OCI-LY7 (cell line): Measurements from ENCODE around the gene PPM1H. TPM values are rescaled to one million over a fixed set of nuclear protein-coding genes. Genes with fewer than 3 reads are reported as not detected.

Experiments
- BruUV-seq: library from RNA; stranded (reverse); fragments of 400-500 nt; replicated peaks from 2 replicates; lab custom pipeline; 2021; lab: Mats Ljungman, UMichigan
- CTCF ChIA-PET: fragments of 300-600 bp; sonication (Branson Sonifier 250); formaldehyde crosslinking; loops from one replicate; lab custom pipeline; 2022; ENCODE audit warnings: antibody characterized with exemption; ENCODE audit not compliant: unreplicated experiment; lab: Charles Lee
- POLR2A ChIA-PET: fragments of 300-600 bp; sonication (Branson Sonifier 250); formaldehyde crosslinking; loops from one replicate; lab custom pipeline; 2022; ENCODE audit warnings: antibody characterized with exemption; lab: Charles Lee
- DNase-seq: peaks from one replicate; pipeline ENCODE4 v3.0.0-alpha.2; 2015; ENCODE audit warnings: low spot score
- H2AFZ ChIP-seq: fragments of 200-600 bp; sonication (generic), shearing (Covaris generic); 2 replicates; pipeline ENCODE4 v1.6.1; 2014; ENCODE audit warnings: mild to moderate bottlenecking, antibody characterized with exemption, low read length, moderate library complexity
- H3K27ac ChIP-seq: fragments of 200-600 bp; sonication (generic); 2 replicates; pipeline ENCODE4 v1.5.1; 2014; ENCODE audit warnings: mixed run types, low read depth, mild to moderate bottlenecking, moderate library complexity, low read length, inconsistent platforms; ENCODE audit not compliant: poor library complexity, severe bottlenecking
- H3K36me3 ChIP-seq: fragments of 200-600 bp; sonication (generic); 2 replicates; pipeline ENCODE4 v1.6.1; 2014; ENCODE audit warnings: mild to moderate bottlenecking, antibody characterized with exemption, low read length, moderate library complexity, mixed read lengths; ENCODE audit not compliant: insufficient read depth
- H3K4me1 ChIP-seq: fragments of 200-600 bp; sonication (generic); 2 replicates; pipeline ENCODE4 v1.5.1; 2014; ENCODE audit warnings: mild to moderate bottlenecking, low read length; ENCODE audit not compliant: insufficient read depth, poor library complexity, severe bottlenecking
- H3K4me2 ChIP-seq: fragments of 200-600 bp; sonication (generic); 2 replicates; pipeline ENCODE4 v1.6.1; 2014; ENCODE audit warnings: mild to moderate bottlenecking, low read length
- H3K4me3 ChIP-seq: fragments of 200-600 bp; sonication (generic); 2 replicates; pipeline ENCODE4 v1.5.1; 2014; ENCODE audit warnings: mild to moderate bottlenecking, low read depth, low read length; ENCODE audit not compliant: poor library complexity, severe bottlenecking
- H3K79me2 ChIP-seq: fragments of 200-600 bp; sonication (generic); 2 replicates; pipeline ENCODE4 v1.6.1; 2016; ENCODE audit warnings: low read depth, mild to moderate bottlenecking, low read length, moderate library complexity, mixed read lengths; ENCODE audit not compliant: insufficient read depth
- H3K9me2 ChIP-seq: fragments of 200-600 bp; sonication (generic); 2 replicates; pipeline ENCODE4 v1.6.1; 2016; ENCODE audit warnings: mild to moderate bottlenecking, low read length, mixed read lengths; ENCODE audit not compliant: insufficient read depth
- H3K9me3 ChIP-seq: fragments of 200-600 bp; sonication (generic); 2 replicates; pipeline ENCODE4 v1.6.1; 2014; ENCODE audit warnings: mild to moderate bottlenecking, mixed run types, low read length, mixed read lengths
- H4K20me1 ChIP-seq: fragments of 200-600 bp; sonication (generic); 2 replicates; pipeline ENCODE4 v1.6.1; 2014; ENCODE audit warnings: mild to moderate bottlenecking, antibody characterized with exemption, low read length, moderate library complexity, mixed read lengths; ENCODE audit not compliant: insufficient read depth
- EZH2phosphoT487 ChIP-seq: fragments of 200-600 bp; sonication (generic); IDR thresholded peaks from 2 replicates; pipeline ENCODE4 v1.6.1; 2018; ENCODE audit warnings: low read depth, borderline replicate concordance, mild to moderate bottlenecking, mixed run types, antibody characterized with exemption, low read length, moderate library complexity, mixed read lengths
- intact Hi-C: fragments of 100-400 bp; cut with micrococcal nuclease; formaldehyde crosslinking; loops from one replicate; pipeline ENCODE4 v1.10.0; 2022; ENCODE audit not compliant: unreplicated experiment
- total RNA-seq, 2 experiments: library from RNA; depleted of rRNA in 1 of 2; stranded (reverse); fragments of >200 nt in 1 of 2; shearing (Covaris generic) in 1 of 2; gene quantifications; 2 replicates each; pipeline ENCODE4 v1.2.3, GENCODE V29; 2014 to 2022
- TF ChIP-seq, protein P1 (sequence below): fragments of 200-600 bp; sonication (generic); conservative IDR thresholded peaks from 2 replicates; pipeline ENCODE4 v1.5.1; 2014; ENCODE audit warnings: mild to moderate bottlenecking, antibody characterized with exemption, low read length, moderate library complexity, mixed read lengths

Gene PPM1H
- total RNA-seq, 2 experiments from 2014 or later: 2.0 to 3.4 TPM

DNA sequence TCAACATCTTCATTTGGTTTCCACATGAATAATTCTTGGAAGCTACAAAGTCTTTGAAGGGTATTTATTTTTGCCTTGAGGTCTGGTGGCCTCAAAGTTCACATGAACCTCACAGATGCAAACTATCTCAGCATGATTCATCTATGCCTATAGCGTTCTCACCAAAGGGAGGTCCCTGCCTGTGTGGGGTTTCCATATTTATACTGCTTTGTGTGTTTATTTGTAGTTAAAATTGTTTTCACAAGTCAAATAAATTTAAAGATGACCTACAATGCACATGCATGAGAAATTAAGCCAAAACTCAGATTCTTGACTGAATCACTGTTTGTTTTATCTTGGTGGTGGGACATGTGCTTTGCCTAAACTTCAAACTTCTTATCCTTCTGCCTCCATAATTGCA is 176.7 kb downstream of the PPM1H start:
- Histone ChIP-seq H3K27ac (no peak overlapping the region), H3K36me3 (no peaks in the 10 kb centered on the region), H2AFZ (no peak overlapping the region), H3K4me2 (no peak overlapping the region), H3K4me1 (no peaks in the 10 kb centered on the region), H4K20me1 (no peaks in the 10 kb centered on the region), H3K79me2 (no peaks in the 10 kb centered on the region), H3K9me3 (no peaks in the 10 kb centered on the region), H3K9me2 (no peaks in the 10 kb centered on the region), H3K4me3 (no peak overlapping the region)
- POLR2A ChIA-PET: no interaction called here
- TF ChIP-seq EZH2phosphoT487: no peak
- TF ChIP-seq, protein P1, sequence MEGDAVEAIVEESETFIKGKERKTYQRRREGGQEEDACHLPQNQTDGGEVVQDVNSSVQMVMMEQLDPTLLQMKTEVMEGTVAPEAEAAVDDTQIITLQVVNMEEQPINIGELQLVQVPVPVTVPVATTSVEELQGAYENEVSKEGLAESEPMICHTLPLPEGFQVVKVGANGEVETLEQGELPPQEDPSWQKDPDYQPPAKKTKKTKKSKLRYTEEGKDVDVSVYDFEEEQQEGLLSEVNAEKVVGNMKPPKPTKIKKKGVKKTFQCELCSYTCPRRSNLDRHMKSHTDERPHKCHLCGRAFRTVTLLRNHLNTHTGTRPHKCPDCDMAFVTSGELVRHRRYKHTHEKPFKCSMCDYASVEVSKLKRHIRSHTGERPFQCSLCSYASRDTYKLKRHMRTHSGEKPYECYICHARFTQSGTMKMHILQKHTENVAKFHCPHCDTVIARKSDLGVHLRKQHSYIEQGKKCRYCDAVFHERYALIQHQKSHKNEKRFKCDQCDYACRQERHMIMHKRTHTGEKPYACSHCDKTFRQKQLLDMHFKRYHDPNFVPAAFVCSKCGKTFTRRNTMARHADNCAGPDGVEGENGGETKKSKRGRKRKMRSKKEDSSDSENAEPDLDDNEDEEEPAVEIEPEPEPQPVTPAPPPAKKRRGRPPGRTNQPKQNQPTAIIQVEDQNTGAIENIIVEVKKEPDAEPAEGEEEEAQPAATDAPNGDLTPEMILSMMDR: no peak
- no TSS peak for BruUV-seq
- CTCF ChIA-PET: no interaction called here
- intact Hi-C loops: no loop called here
- no peak for DNase-seq

DNA sequence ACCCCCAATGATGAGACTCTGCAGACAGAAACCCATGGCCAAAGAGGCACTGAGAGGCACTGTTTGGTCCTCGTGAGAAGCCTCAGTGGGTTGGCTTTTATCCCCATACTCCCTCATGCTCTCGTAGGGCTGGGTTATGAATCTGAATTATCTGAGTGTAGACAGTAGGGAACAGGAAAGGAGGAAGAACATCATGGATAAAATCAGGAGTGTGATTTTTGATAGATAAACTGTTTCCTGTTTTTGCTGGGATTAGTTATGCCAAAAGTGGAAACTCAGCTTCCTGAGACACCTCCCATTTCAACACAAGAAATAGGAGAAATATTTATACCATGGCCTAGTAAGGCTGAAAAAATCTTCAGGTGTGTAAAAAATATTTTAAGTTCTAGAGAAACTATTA is 177.9 kb downstream of the PPM1H start:
- ChIA-PET CTCF (no interaction called here), POLR2A (no interaction called here)

DNA sequence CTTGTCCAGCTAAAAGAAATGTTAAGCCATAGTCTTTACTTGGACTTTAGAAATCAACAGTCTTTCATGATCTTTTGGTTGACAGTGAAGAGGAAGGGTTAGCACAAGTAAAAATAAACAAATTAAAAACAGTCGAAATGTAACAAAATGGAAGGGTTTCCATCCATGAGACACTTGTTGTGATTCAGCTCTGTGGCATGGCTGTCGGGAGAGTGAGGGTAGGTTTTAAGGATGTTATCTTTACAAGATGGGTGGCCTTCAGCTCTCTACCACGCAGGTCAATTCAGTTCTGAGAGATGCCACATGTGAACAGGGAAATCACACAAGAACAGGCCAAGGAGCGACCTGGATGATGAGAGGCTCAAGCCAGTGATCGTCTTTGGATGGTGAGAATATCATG is 180.2 kb downstream of the PPM1H start:
- Histone ChIP-seq H3K4me3 (no peak overlapping the region), H3K36me3 (no peaks in the 10 kb centered on the region), H3K9me2 (no peaks in the 10 kb centered on the region), H3K27ac (no peak overlapping the region), H3K79me2 (no peaks in the 10 kb centered on the region), H4K20me1 (no peaks in the 10 kb centered on the region), H3K9me3 (no peaks in the 10 kb centered on the region), H3K4me1 (no peaks in the 10 kb centered on the region), H2AFZ (no peak overlapping the region), H3K4me2 (no peak overlapping the region)
- ChIA-PET CTCF (no interaction called here), POLR2A (no interaction called here)
- no peak for DNase-seq
- no TSS peak for BruUV-seq
- TF ChIP-seq EZH2phosphoT487: no peak
- TF ChIP-seq, protein P1: no peak
- intact Hi-C loops: no loop called here

More for the DNA sequence above, 177.9 kb downstream of the PPM1H start:
- Histone ChIP-seq H3K79me2 (no peaks in the 10 kb centered on the region), H3K4me3 (no peak overlapping the region), H3K36me3 (no peaks in the 10 kb centered on the region), H3K4me2 (no peak overlapping the region), H3K9me3 (no peaks in the 10 kb centered on the region), H3K9me2 (no peaks in the 10 kb centered on the region), H2AFZ (no peak overlapping the region), H4K20me1 (no peaks in the 10 kb centered on the region), H3K4me1 (no peaks in the 10 kb centered on the region), H3K27ac (no peak overlapping the region)
- intact Hi-C loops: no loop called here
- TF ChIP-seq, protein P1: no peak
- TF ChIP-seq EZH2phosphoT487: no peak
- BruUV-seq: no TSS peak
- DNase-seq: no peak
